ENCODE measurements around the gene KRT6A. TPM values are rescaled to one million over a fixed set of nuclear protein-coding genes. Genes with fewer than 3 reads are reported as not detected.

KRT6A gene
- total and polyA plus RNA-seq, 2 experiments from 2014 or later: not detected

- H3K4me3 ChIP-seq: no peak overlapping the region
- no peaks in the 10 kb centered on the region for H3K9me2 ChIP-seq (ENCODE audit: insufficient read depth)
- in situ Hi-C loops (cut with MboI): no loop called here
- H2AFZ ChIP-seq: no peak overlapping the region
- no peaks in the 10 kb centered on the region for H4K20me1 ChIP-seq (ENCODE audit: insufficient read depth)
- no peaks in the 10 kb centered on the region for H3F3A ChIP-seq (ENCODE audit: insufficient read depth)
- WGBS, 2 experiments (ENCODE audit: low coverage in 1 of 2, low lambda C conversion rate in 2 of 2, missing lambda C conversion rate in 2 of 2): 86 to 87% methylated on average over 10 of the region's 10 CpGs
- no peaks in the 10 kb centered on the region for H3K4me1 ChIP-seq (ENCODE audit: insufficient read depth)
- H3K36me3 ChIP-seq (ENCODE audit: low read depth): no peaks in the 10 kb centered on the region
- H3K79me2 ChIP-seq (ENCODE audit: insufficient read depth): no peaks in the 10 kb centered on the region
- DNase-seq: no peak
- TF ChIP-seq EZH2phosphoT487 (IDR thresholded peaks at IDR 0.05; ENCODE audit: insufficient read depth, low read depth) (no peak), EZH2 (IDR thresholded peaks at IDR 0.05; ENCODE audit: insufficient read depth, poor library complexity, severe bottlenecking) (no peak)
- H3K27me3 ChIP-seq (replicated peaks; ENCODE audit: insufficient read depth): peaks cover 37% of the 10 kb centered on the region
- H3K27ac ChIP-seq: no peak overlapping the region
- H3K9ac ChIP-seq: no peak overlapping the region
- H3K9me3 ChIP-seq (ENCODE audit: low read depth): no peaks in the 10 kb centered on the region
- H3K4me2 ChIP-seq (ENCODE audit: unreplicated experiment): no peak overlapping the region
Observed at GRCh38 chr12:52521175-52521567, 28.1 kb upstream of the KRT6A start.

GRCh38 chr12:52519826-52520662 is 27.0 kb upstream of the KRT6A start, which contains the start of gene KRT5:
KRT5 (minus strand) TSS chr12:52520394; CDS start chr12:52520296, 98 bp downstream.
- Histone ChIP-seq H3F3A (ENCODE audit: insufficient read depth) (no peaks in the 10 kb centered on the region), H3K9ac (no peak within 1 kb of the TSS), H3K79me2 (ENCODE audit: insufficient read depth) (no peaks in the 10 kb centered on the region), H3K27ac (no peak within 1 kb of the TSS), H3K27me3 (replicated peaks; ENCODE audit: insufficient read depth) (peaks cover 43% of the 10 kb centered on the region), H4K20me1 (ENCODE audit: insufficient read depth) (no peaks in the 10 kb centered on the region), H3K4me1 (ENCODE audit: insufficient read depth) (no peaks in the 10 kb centered on the region), H3K36me3 (ENCODE audit: low read depth) (no peaks in the 10 kb centered on the region), H2AFZ (no peak within 1 kb of the TSS), H3K4me3 (no peak within 1 kb of the TSS), H3K9me2 (ENCODE audit: insufficient read depth) (no peaks in the 10 kb centered on the region), H3K9me3 (ENCODE audit: low read depth) (no peaks in the 10 kb centered on the region), H3K4me2 (ENCODE audit: unreplicated experiment) (no peak within 1 kb of the TSS)
- in situ Hi-C loops (cut with MboI): no loop called here
- no peak for DNase-seq
- TF ChIP-seq EZH2 (IDR thresholded peaks at IDR 0.05; ENCODE audit: insufficient read depth, poor library complexity, severe bottlenecking) (no peak), EZH2phosphoT487 (IDR thresholded peaks at IDR 0.05; ENCODE audit: insufficient read depth, low read depth) (no peak)
- WGBS, 2 experiments (ENCODE audit: low coverage in 1 of 2, low lambda C conversion rate in 2 of 2, missing lambda C conversion rate in 2 of 2): 81 to 83% methylated on average over 29 of the region's 29 CpGs

DNA sequence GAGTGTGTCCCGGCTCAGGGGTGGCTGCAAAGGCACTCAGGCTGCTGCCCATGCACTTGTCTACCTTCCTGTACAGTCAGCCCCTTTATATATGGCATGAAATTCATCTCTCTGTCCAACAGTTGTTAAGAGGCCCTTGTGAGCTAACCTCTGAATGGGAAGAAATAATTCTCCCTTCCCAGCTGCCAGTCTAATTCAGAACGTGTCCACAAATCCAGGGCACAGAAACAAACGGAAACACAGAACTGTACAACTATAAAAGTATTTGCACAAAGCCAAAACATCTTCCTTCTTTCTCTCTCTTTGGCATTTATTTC is 26.3 kb upstream of the KRT6A start:
- peaks cover 40% of the 10 kb centered on the region for H3K27me3 ChIP-seq (replicated peaks; ENCODE audit: insufficient read depth)
- no peak overlapping the region for H2AFZ ChIP-seq
- H3K27ac ChIP-seq: no peak overlapping the region
- WGBS, 2 experiments (ENCODE audit: low coverage in 1 of 2, low lambda C conversion rate in 2 of 2, missing lambda C conversion rate in 2 of 2): 73 to 79% methylated on average over 3 of the region's 3 CpGs
- H3K36me3 ChIP-seq (ENCODE audit: low read depth): no peaks in the 10 kb centered on the region
- in situ Hi-C loops (cut with MboI): no loop called here
- H3F3A ChIP-seq (ENCODE audit: insufficient read depth): no peaks in the 10 kb centered on the region
- H3K9me2 ChIP-seq (ENCODE audit: insufficient read depth): no peaks in the 10 kb centered on the region
- no peaks in the 10 kb centered on the region for H3K4me1 ChIP-seq (ENCODE audit: insufficient read depth)
- no peak overlapping the region for H3K9ac ChIP-seq
- no peak for TF ChIP-seq EZH2 (IDR thresholded peaks at IDR 0.05; ENCODE audit: insufficient read depth, poor library complexity, severe bottlenecking)
- no peak for TF ChIP-seq EZH2phosphoT487 (IDR thresholded peaks at IDR 0.05; ENCODE audit: insufficient read depth, low read depth)
- no peaks in the 10 kb centered on the region for H4K20me1 ChIP-seq (ENCODE audit: insufficient read depth)
- no peaks in the 10 kb centered on the region for H3K9me3 ChIP-seq (ENCODE audit: low read depth)
- no peak overlapping the region for H3K4me2 ChIP-seq (ENCODE audit: unreplicated experiment)
- no peaks in the 10 kb centered on the region for H3K79me2 ChIP-seq (ENCODE audit: insufficient read depth)
- DNase-seq: no peak
- no peak overlapping the region for H3K4me3 ChIP-seq

- no peak for DNase-seq
- no peaks in the 10 kb centered on the region for H3K9me2 ChIP-seq (ENCODE audit: insufficient read depth)
- H3K79me2 ChIP-seq (ENCODE audit: insufficient read depth): no peaks in the 10 kb centered on the region
- H3K27ac ChIP-seq: no peak overlapping the region
- no peak for TF ChIP-seq EZH2 (IDR thresholded peaks at IDR 0.05; ENCODE audit: insufficient read depth, poor library complexity, severe bottlenecking)
- no peak for TF ChIP-seq EZH2phosphoT487 (IDR thresholded peaks at IDR 0.05; ENCODE audit: insufficient read depth, low read depth)
- H3K27me3 ChIP-seq (replicated peaks; ENCODE audit: insufficient read depth): peaks cover 45% of the 10 kb centered on the region
- no peaks in the 10 kb centered on the region for H3F3A ChIP-seq (ENCODE audit: insufficient read depth)
- H3K4me1 ChIP-seq (ENCODE audit: insufficient read depth): no peaks in the 10 kb centered on the region
- no peak overlapping the region for H2AFZ ChIP-seq
- no peaks in the 10 kb centered on the region for H3K9me3 ChIP-seq (ENCODE audit: low read depth)
- no peaks in the 10 kb centered on the region for H3K36me3 ChIP-seq (ENCODE audit: low read depth)
- H3K4me2 ChIP-seq (ENCODE audit: unreplicated experiment): no peak overlapping the region
- H4K20me1 ChIP-seq (ENCODE audit: insufficient read depth): no peaks in the 10 kb centered on the region
- no peak overlapping the region for H3K9ac ChIP-seq
- H3K4me3 ChIP-seq: no peak overlapping the region
- in situ Hi-C loops (cut with MboI): no loop called here
- 69 to 77% methylated on average over 8 of the region's 8 CpGs for WGBS, 2 experiments (ENCODE audit: low coverage in 1 of 2, low lambda C conversion rate in 2 of 2, missing lambda C conversion rate in 2 of 2)
Observed at GRCh38 chr12:52518574-52519386, 25.7 kb upstream of the KRT6A start.

Measured in GM23248 (cell line).